Testis (tissue), 2 donors: ENCODE data around the gene CCDC30.

Experiments used
- CTCF ChIP-seq, 3 experiments: fragments of 450-650 bp in 2 of 3; fragments of 200-600 bp in 1 of 3; sonication (generic) in 1 of 3; IDR thresholded peaks; one replicate each; pipeline ENCODE4 v1.5.1; 2016 to 2019; ENCODE audit warnings: antibody characterized with exemption in 3 of 3, mild to moderate bottlenecking in 2 of 3, moderate library complexity in 1 of 3
- POLR2A ChIP-seq: fragments of 450-650 bp; IDR thresholded peaks from one replicate; pipeline ENCODE4 v1.6.1; 2017; ENCODE audit warnings: antibody characterized with exemption, mild to moderate bottlenecking, moderate library complexity

DNA sequence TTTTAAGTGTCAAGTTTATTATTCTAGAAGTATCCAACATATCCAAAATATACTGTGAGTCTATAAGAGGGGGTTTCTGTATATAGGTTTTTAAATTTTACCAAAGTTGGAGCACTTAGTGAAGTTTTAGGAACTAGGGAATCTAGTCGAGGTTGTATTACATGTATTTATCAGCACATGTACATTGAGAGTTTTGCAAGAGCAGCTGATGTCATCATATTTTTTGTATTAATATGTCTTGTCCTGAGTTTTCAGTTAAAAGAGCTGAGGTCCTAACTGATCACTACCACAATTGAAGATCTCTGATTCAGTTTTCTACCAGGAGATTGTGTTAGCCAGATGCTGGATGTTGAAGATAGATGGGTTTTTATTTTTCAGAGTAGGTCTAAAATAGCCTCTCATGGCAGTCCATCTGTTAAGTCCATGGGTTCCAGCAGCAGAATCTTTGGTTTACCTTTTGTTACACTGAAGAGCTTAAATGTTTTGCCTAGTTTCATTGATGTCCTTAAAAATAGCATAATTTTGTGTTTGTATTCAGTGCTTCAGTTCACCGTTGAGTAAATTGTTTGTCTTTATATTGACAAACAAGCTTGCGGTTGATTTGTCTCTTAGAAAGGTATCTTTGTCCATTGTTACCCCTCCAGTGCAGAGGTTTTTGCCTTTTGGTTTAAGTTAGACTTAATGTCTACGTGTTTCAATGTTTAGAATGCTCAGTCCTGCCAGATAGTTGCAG, 235.2 kb downstream of the CCDC30 start:
- TF ChIP-seq POLR2A, result no peak
- TF ChIP-seq CTCF (IDR thresholded peaks at IDR 0.05), result no peak
